ENCODE data around the gene TCF20. TPM values are rescaled to one million over a fixed set of nuclear protein-coding genes. Genes with fewer than 3 reads are reported as not detected.

The TCF20 gene
- total and polyA plus RNA-seq, 4 donors: 1.0 to 15.8 (median 9.4) TPM

GRCh38 chr22:42265321-42265720 is 5.1 kb downstream of the TCF20 start:
- 92% methylated on average over 2 of the region's 2 CpGs for WGBS
- H3K9me3 ChIP-seq (ENCODE audit: control insufficient read depth in 4 of 4, low read length in 3 of 4): no peaks in the 10 kb centered on the region
- peaks cover 3 to 17% (median 12%) of the 10 kb centered on the region in 4 donors for H3K4me1 ChIP-seq (ENCODE audit: control insufficient read depth in 4 of 4, insufficient read depth in 4 of 4, low read length in 3 of 4)
- DNase-seq (ENCODE audit: low spot score): no peak
- H3K4me3 ChIP-seq (ENCODE audit: low read depth in 1 of 3, low read length in 3 of 3): no peak overlapping the region
- no peak overlapping the region for H3K27ac ChIP-seq (ENCODE audit: low read depth in 1 of 2, low read length in 2 of 2)
- TF ChIP-seq NR2F2 (IDR thresholded peaks at IDR 0.05): no peak
- TF ChIP-seq TAF1 (conservative IDR thresholded peaks at IDR 0.05): no peak
- no peak for TF ChIP-seq GABPA (IDR thresholded peaks at IDR 0.05 in 1 of 2, conservative IDR thresholded peaks at IDR 0.05 in 1 of 2)
- TF ChIP-seq FOXA1 (IDR thresholded peaks at IDR 0.05): no peak
- no peak for TF ChIP-seq RAD21 (IDR thresholded peaks at IDR 0.05)
- H3K27me3 ChIP-seq (ENCODE audit: control insufficient read depth in 4 of 4, insufficient read depth in 4 of 4, low read length in 3 of 4): no peaks in the 10 kb centered on the region
- no peak overlapping the region for H3K9ac ChIP-seq (ENCODE audit: low read depth in 1 of 2, low read length in 2 of 2)
- no peaks in the 10 kb centered on the region for H3K36me3 ChIP-seq (ENCODE audit: control insufficient read depth in 4 of 4, insufficient read depth in 3 of 4, low read depth in 1 of 4, low read length in 3 of 4)

DNA sequence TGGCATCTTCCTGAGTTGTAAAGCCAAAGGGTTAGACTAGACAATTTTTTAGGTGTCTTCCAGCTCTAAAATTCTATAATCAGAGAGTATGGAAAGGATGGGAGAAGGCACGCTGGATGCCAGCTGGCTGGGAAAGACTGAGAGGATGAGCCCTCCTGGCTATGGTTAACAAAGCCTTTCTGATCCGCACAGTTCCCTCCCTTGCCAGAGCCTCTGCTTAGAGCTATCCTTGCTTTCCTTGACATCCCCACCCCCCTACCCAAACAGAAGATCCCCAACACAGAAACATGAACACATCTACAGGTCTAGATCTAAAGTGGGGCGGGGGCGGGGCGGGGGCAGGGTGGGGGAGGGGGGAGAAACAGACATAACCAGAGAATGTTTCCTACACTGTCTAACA is 6.5 kb downstream of the TCF20 start:
- no peak overlapping the region for H3K27ac ChIP-seq (ENCODE audit: low read depth in 1 of 2, low read length in 2 of 2)
- WGBS: 93% methylated on average over 5 of the region's 5 CpGs
- H3K27me3 ChIP-seq (ENCODE audit: control insufficient read depth in 4 of 4, insufficient read depth in 4 of 4, low read length in 3 of 4): no peaks in the 10 kb centered on the region
- no peak overlapping the region for H3K9ac ChIP-seq (ENCODE audit: low read depth in 1 of 2, low read length in 2 of 2)
- TF ChIP-seq FOXA1 (IDR thresholded peaks at IDR 0.05) (no peak), FOXA2 (IDR thresholded peaks at IDR 0.05) (no peak), SP1 (IDR thresholded peaks at IDR 0.05) (no peak), RXRA (IDR thresholded peaks at IDR 0.05) (no peak), GABPA (IDR thresholded peaks at IDR 0.05 in 1 of 2, conservative IDR thresholded peaks at IDR 0.05 in 1 of 2) (no peak), TAF1 (conservative IDR thresholded peaks at IDR 0.05) (no peak), EGR1 (IDR thresholded peaks at IDR 0.05; ENCODE audit: low read depth in 2 of 2) (no peak)
- TF ChIP-seq, protein P1, sequence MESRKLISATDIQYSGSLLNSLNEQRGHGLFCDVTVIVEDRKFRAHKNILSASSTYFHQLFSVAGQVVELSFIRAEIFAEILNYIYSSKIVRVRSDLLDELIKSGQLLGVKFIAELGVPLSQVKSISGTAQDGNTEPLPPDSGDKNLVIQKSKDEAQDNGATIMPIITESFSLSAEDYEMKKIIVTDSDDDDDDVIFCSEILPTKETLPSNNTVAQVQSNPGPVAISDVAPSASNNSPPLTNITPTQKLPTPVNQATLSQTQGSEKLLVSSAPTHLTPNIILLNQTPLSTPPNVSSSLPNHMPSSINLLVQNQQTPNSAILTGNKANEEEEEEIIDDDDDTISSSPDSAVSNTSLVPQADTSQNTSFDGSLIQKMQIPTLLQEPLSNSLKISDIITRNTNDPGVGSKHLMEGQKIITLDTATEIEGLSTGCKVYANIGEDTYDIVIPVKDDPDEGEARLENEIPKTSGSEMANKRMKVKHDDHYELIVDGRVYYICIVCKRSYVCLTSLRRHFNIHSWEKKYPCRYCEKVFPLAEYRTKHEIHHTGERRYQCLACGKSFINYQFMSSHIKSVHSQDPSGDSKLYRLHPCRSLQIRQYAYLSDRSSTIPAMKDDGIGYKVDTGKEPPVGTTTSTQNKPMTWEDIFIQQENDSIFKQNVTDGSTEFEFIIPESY (IDR thresholded peaks at IDR 0.05): no peak
- TF ChIP-seq, protein P2, sequence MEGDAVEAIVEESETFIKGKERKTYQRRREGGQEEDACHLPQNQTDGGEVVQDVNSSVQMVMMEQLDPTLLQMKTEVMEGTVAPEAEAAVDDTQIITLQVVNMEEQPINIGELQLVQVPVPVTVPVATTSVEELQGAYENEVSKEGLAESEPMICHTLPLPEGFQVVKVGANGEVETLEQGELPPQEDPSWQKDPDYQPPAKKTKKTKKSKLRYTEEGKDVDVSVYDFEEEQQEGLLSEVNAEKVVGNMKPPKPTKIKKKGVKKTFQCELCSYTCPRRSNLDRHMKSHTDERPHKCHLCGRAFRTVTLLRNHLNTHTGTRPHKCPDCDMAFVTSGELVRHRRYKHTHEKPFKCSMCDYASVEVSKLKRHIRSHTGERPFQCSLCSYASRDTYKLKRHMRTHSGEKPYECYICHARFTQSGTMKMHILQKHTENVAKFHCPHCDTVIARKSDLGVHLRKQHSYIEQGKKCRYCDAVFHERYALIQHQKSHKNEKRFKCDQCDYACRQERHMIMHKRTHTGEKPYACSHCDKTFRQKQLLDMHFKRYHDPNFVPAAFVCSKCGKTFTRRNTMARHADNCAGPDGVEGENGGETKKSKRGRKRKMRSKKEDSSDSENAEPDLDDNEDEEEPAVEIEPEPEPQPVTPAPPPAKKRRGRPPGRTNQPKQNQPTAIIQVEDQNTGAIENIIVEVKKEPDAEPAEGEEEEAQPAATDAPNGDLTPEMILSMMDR (IDR thresholded peaks at IDR 0.05; ENCODE audit: low read depth, low read length, missing input control): no peak
- TF ChIP-seq, protein P3, sequence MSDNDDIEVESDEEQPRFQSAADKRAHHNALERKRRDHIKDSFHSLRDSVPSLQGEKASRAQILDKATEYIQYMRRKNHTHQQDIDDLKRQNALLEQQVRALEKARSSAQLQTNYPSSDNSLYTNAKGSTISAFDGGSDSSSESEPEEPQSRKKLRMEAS (IDR thresholded peaks at IDR 0.05): no peak
- no peaks in the 10 kb centered on the region for H3K36me3 ChIP-seq (ENCODE audit: control insufficient read depth in 4 of 4, insufficient read depth in 3 of 4, low read depth in 1 of 4, low read length in 3 of 4)
- peaks cover 3 to 14% (median 8%) of the 10 kb centered on the region in 4 donors for H3K4me1 ChIP-seq (ENCODE audit: control insufficient read depth in 4 of 4, insufficient read depth in 4 of 4, low read length in 3 of 4)
- H3K9me3 ChIP-seq (ENCODE audit: control insufficient read depth in 4 of 4, low read length in 3 of 4): no peaks in the 10 kb centered on the region
- DNase-seq (ENCODE audit: low spot score): no peak
- no peak overlapping the region for H3K4me3 ChIP-seq (ENCODE audit: low read depth in 1 of 3, low read length in 3 of 3)

GRCh38 chr22:42262964-42263363 is 7.5 kb downstream of the TCF20 start:
- H3K4me3 ChIP-seq (ENCODE audit: low read depth in 1 of 3, low read length in 3 of 3): no peak overlapping the region
- no peak for DNase-seq (ENCODE audit: low spot score)
- H3K27me3 ChIP-seq (ENCODE audit: control insufficient read depth in 4 of 4, insufficient read depth in 4 of 4, low read length in 3 of 4): no peaks in the 10 kb centered on the region
- H3K4me1 ChIP-seq (ENCODE audit: control insufficient read depth in 4 of 4, insufficient read depth in 4 of 4, low read length in 3 of 4): peaks cover 0 to 6% (median 3%) of the 10 kb centered on the region in 4 donors
- TF ChIP-seq HNF4G (IDR thresholded peaks at IDR 0.05) (no peak), YY1 (IDR thresholded peaks at IDR 0.05) (no peak), FOXA2 (IDR thresholded peaks at IDR 0.05) (no peak), RXRA (IDR thresholded peaks at IDR 0.05) (no peak), TAF1 (conservative IDR thresholded peaks at IDR 0.05) (no peak), GABPA (IDR thresholded peaks at IDR 0.05 in 1 of 2, conservative IDR thresholded peaks at IDR 0.05 in 1 of 2) (no peak), EGR1 (IDR thresholded peaks at IDR 0.05; ENCODE audit: low read depth in 2 of 2) (no peak)
- TF ChIP-seq, protein P4, sequence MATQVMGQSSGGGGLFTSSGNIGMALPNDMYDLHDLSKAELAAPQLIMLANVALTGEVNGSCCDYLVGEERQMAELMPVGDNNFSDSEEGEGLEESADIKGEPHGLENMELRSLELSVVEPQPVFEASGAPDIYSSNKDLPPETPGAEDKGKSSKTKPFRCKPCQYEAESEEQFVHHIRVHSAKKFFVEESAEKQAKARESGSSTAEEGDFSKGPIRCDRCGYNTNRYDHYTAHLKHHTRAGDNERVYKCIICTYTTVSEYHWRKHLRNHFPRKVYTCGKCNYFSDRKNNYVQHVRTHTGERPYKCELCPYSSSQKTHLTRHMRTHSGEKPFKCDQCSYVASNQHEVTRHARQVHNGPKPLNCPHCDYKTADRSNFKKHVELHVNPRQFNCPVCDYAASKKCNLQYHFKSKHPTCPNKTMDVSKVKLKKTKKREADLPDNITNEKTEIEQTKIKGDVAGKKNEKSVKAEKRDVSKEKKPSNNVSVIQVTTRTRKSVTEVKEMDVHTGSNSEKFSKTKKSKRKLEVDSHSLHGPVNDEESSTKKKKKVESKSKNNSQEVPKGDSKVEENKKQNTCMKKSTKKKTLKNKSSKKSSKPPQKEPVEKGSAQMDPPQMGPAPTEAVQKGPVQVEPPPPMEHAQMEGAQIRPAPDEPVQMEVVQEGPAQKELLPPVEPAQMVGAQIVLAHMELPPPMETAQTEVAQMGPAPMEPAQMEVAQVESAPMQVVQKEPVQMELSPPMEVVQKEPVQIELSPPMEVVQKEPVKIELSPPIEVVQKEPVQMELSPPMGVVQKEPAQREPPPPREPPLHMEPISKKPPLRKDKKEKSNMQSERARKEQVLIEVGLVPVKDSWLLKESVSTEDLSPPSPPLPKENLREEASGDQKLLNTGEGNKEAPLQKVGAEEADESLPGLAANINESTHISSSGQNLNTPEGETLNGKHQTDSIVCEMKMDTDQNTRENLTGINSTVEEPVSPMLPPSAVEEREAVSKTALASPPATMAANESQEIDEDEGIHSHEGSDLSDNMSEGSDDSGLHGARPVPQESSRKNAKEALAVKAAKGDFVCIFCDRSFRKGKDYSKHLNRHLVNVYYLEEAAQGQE (IDR thresholded peaks at IDR 0.05): no peak
- TF ChIP-seq, protein P2 (IDR thresholded peaks at IDR 0.05; ENCODE audit: low read depth, low read length, missing input control): no peak
- WGBS: 68% methylated on average over 4 of the region's 4 CpGs
- H3K9ac ChIP-seq (ENCODE audit: low read depth in 1 of 2, low read length in 2 of 2): no peak overlapping the region
- H3K27ac ChIP-seq (ENCODE audit: low read depth in 1 of 2, low read length in 2 of 2): no peak overlapping the region
- no peaks in the 10 kb centered on the region for H3K36me3 ChIP-seq (ENCODE audit: control insufficient read depth in 4 of 4, insufficient read depth in 3 of 4, low read depth in 1 of 4, low read length in 3 of 4)
- H3K9me3 ChIP-seq (ENCODE audit: control insufficient read depth in 4 of 4, low read length in 3 of 4): no peaks in the 10 kb centered on the region

Measured in liver (tissue), 9 donors.